K562 (cell line): ENCODE data around the gene POLD3. TPM values are rescaled to one million over a fixed set of nuclear protein-coding genes. Genes with fewer than 3 reads are reported as not detected.

Source experiments
- ATAC-seq: fragments of 200-7000 bp; cut with Tn5 transposase; 3 replicates; pipeline ENCODE4 v1.9.1; 2020; ENCODE audit warnings: moderate library complexity
- BruUV-seq: library from RNA; stranded (reverse); fragments of 400-500 nt; replicated peaks from 2 replicates; lab custom pipeline; 2021; lab: Mats Ljungman, UMichigan
- CTCF ChIA-PET: fragments of 300-600 bp; formaldehyde crosslinking; extraction: SDS; loops from one replicate; lab custom pipeline; 2021; ENCODE audit warnings: low intra/inter-chr PET ratio; lab: Yijun Ruan, JAX
- POLR2A ChIA-PET: fragments of 300-600, 350-650 bp; sonication (Branson Sonifier 250); formaldehyde crosslinking; extraction: SDS; loops from one replicate; lab custom pipeline; 2021; ENCODE audit warnings: antibody characterized with exemption, inconsistent platforms; lab: Yijun Ruan, JAX
- DNase-seq, 4 experiments: peaks; one replicate each; pipeline versions ENCODE4 v3.0.0 to v3.0.0-alpha.2; 2011 to 2018; ENCODE audit warnings: low spot score in 3 of 4, mixed read lengths in 3 of 4; ENCODE audit errors: extremely low read depth in 1 of 4
- FAIRE-seq: peaks from 2 replicates; lab custom pipeline; 2011; peaks lifted over from hg19 to GRCh38; lab: Jason Lieb, UNC
- H2AFZ ChIP-seq: 2 replicates; pipeline ENCODE4 v1.6.0; 2011; ENCODE audit warnings: low read depth, low read length, control low read depth, inconsistent platforms
- H3K27ac ChIP-seq: fragments of 200-600 bp; 3 replicates; pipeline ENCODE4 v1.8.0; 2011; ENCODE audit warnings: low read depth, mild to moderate bottlenecking, control low read depth, inconsistent platforms, low read length, moderate library complexity, mixed read lengths; ENCODE audit errors: extremely low read depth
- H3K27me3 ChIP-seq, 2 experiments: fragments of 300-600 bp in 1 of 2; 2 replicates in 1 of 2; 3 replicates in 1 of 2; pipeline versions ENCODE4 v1.6.0 to v1.8.0; 2011; ENCODE audit warnings: inconsistent platforms in 2 of 2, low read length in 2 of 2, mild to moderate bottlenecking in 1 of 2, mixed read lengths in 1 of 2, moderate library complexity in 1 of 2; ENCODE audit not compliant: control insufficient read depth in 2 of 2, insufficient read depth in 2 of 2
- H3K36me3 ChIP-seq: fragments of 300-600 bp; 3 replicates; pipeline ENCODE4 v1.8.0; 2011; ENCODE audit warnings: mild to moderate bottlenecking, low read length, inconsistent platforms; ENCODE audit not compliant: control insufficient read depth, insufficient read depth
- H3K4me1 ChIP-seq, 2 experiments: fragments of 200-600 bp in 1 of 2; replicated peaks in 1 of 2; 2 replicates in 1 of 2; 3 replicates in 1 of 2; pipeline versions ENCODE4 v1.5.1 to v1.8.0; 2011; ENCODE audit warnings: inconsistent platforms in 2 of 2, low read length in 2 of 2, mild to moderate bottlenecking in 1 of 2, mixed read lengths in 1 of 2, moderate library complexity in 1 of 2; ENCODE audit not compliant: control insufficient read depth in 2 of 2, insufficient read depth in 2 of 2
- H3K4me2 ChIP-seq: 2 replicates; pipeline ENCODE4 v1.6.1; 2011; ENCODE audit warnings: low read length, control low read depth, inconsistent platforms, mixed read lengths; ENCODE audit not compliant: insufficient read depth
- H3K4me3 ChIP-seq: fragments of 200-600 bp; sonication (generic), shearing (Covaris generic); 2 replicates; pipeline ENCODE4 v1.5.1; 2016; ENCODE audit warnings: control low read depth, inconsistent platforms
- H3K79me2 ChIP-seq: fragments of 200-600 bp; 3 replicates; pipeline ENCODE4 v1.8.0; 2011; ENCODE audit warnings: low read length, inconsistent platforms; ENCODE audit not compliant: control insufficient read depth, insufficient read depth
- H3K9ac ChIP-seq, 2 experiments: 2 replicates each; pipeline versions ENCODE4 v1.6.0 to v1.6.1; 2011; ENCODE audit warnings: low read depth in 2 of 2, low read length in 2 of 2, control low read depth in 1 of 2, inconsistent platforms in 1 of 2, mild to moderate bottlenecking in 1 of 2, mixed read lengths in 1 of 2; ENCODE audit not compliant: insufficient read depth in 1 of 2
- H3K9me1 ChIP-seq: one replicate; pipeline ENCODE4 v1.6.0; 2011; ENCODE audit warnings: inconsistent platforms, mild to moderate bottlenecking, low read length, moderate library complexity; ENCODE audit not compliant: control insufficient read depth, insufficient read depth
- H3K9me3 ChIP-seq: replicated peaks from 2 replicates; pipeline ENCODE4 v1.5.1; 2011; ENCODE audit warnings: low read depth, low read length, inconsistent platforms; ENCODE audit not compliant: control insufficient read depth, insufficient read depth
- H4K20me1 ChIP-seq: replicated peaks from 2 replicates; pipeline ENCODE4 v1.6.1; 2011; ENCODE audit warnings: low read length, inconsistent platforms, mixed read lengths; ENCODE audit not compliant: control insufficient read depth, insufficient read depth
- CBFA2T2 ChIP-seq: fragments of 450-650 bp; conservative IDR thresholded peaks from 2 replicates; pipeline ENCODE4 v1.6.1; 2017; ENCODE audit warnings: mild to moderate bottlenecking
- ETV6 ChIP-seq, 3 experiments: fragments of 150-350 bp in 1 of 3; sonication (generic) in 1 of 3; formaldehyde crosslinking in 1 of 3; IDR thresholded peaks; 2 replicates each; pipeline versions ENCODE4 v1.6.1 to v1.8.0; 2014 to 2022; ENCODE audit warnings: borderline replicate concordance in 2 of 3, low read depth in 2 of 3, antibody characterized with exemption in 1 of 3, low read length in 1 of 3, mild to moderate bottlenecking in 1 of 3, missing genetic modification reagents in 1 of 3
- NR2C2 ChIP-seq, 2 experiments: fragments of 200-800 bp in 1 of 2; sonication (Bioruptor generic) in 1 of 2; sonication (generic) in 1 of 2; formaldehyde crosslinking in 1 of 2; IDR thresholded peaks; 2 replicates each; pipeline versions ENCODE4 v1.6.1 to v1.8.0; 2016 to 2022; ENCODE audit warnings: mild to moderate bottlenecking in 1 of 2, missing compliant biosample characterization in 1 of 2, missing genetic modification characterization in 1 of 2, missing genetic modification reagents in 1 of 2
- SMC3 ChIP-seq: conservative IDR thresholded peaks from 2 replicates; pipeline ENCODE4 v1.6.1; 2011; ENCODE audit warnings: low read depth, low read length, improper control_type of control experiment; ENCODE audit not compliant: insufficient read depth
- ZHX1 ChIP-seq: fragments of 150-350 bp; conservative IDR thresholded peaks from 2 replicates; pipeline ENCODE4 v1.6.1; 2014; ENCODE audit warnings: low read length
- ZNF589 ChIP-seq: fragments of 200-800 bp; sonication (Bioruptor generic); IDR thresholded peaks from 2 replicates; pipeline ENCODE4 v1.6.1; 2016; ENCODE audit warnings: low read depth, missing genetic modification characterization, missing compliant biosample characterization
- WGBS: fragments of 100-300 bp; shearing (Covaris generic); methylation state at CpG from one replicate; pipeline ENCODE4 v1.1.6; 2016; ENCODE audit warnings: low coverage, mixed read lengths; ENCODE audit not compliant: insufficient coverage; ENCODE audit errors: missing lambda C conversion rate; 5-methylcytosine and 5-hydroxymethylcytosine counted together
- in situ Hi-C: fragments of 300-500 bp; cut with MboI; formaldehyde crosslinking; loops from 4 replicates; pipeline ENCODE4 v1.15.0; 2018; ENCODE audit warnings: inconsistent platforms, mixed read lengths
- intact Hi-C: fragments of 100-400 bp; cut with micrococcal nuclease; formaldehyde crosslinking; loops from 2 replicates; pipeline ENCODE4 v1.14.2; 2022
- polyA plus RNA-seq, 8 experiments: library from polyadenylated mRNA; depleted of rRNA in 4 of 8; stranded (reverse) in 5 of 8; unstranded in 3 of 8; fragments of >200 nt; fragmentation: Nextera tagmentation in 2 of 8; fragmentation: Illumina TruSeq in 1 of 8; extraction: Ambion mirVana in 2 of 8; extraction: Trizol in 1 of 8; gene quantifications; 2 replicates each; pipeline versions ENCODE4 v1.2.1 to v1.2.3, GENCODE V29; 2011 to 2014; ENCODE audit warnings: inconsistent platforms in 1 of 8, missing spikeins in 1 of 8
- total RNA-seq, 7 experiments: library from RNA; depleted of rRNA in 6 of 7; stranded (reverse); fragments of >200 nt in 6 of 7; fragmentation: Illumina TruSeq in 2 of 7; extraction: Trizol in 2 of 7; gene quantifications; 2 replicates each; pipeline versions ENCODE4 v1.2.1 to v1.2.3, GENCODE V29; 2011 to 2021; ENCODE audit warnings: low replicate concordance in 1 of 7
- TF ChIP-seq, protein P1 (sequence below): fragments of 450-650 bp; formaldehyde crosslinking; IDR thresholded peaks from 2 replicates; pipeline ENCODE4 v1.4.0; 2020; ENCODE audit warnings: mild to moderate bottlenecking, moderate library complexity

The POLD3 gene
- total and polyA plus RNA-seq, 9 of the 15 experiments (the other 6 are each of a cell fraction or from before 2014, with no cell fraction given): 10.6 to 40.1 (median 24.6) TPM

GRCh38 chr11:74559110-74559933, 33.1 kb upstream of the POLD3 start:
- intact Hi-C loops: no loop called here
- POLR2A ChIA-PET: interaction anchor here (0.5 to 0.7 kb wide), 5 partner anchors 9 to 149 kb away, joined by 3 to 5 read pairs (median 3); no protein-coding TSS in a partner anchor
- WGBS: 1% methylated on average over 7 of the region's 7 CpGs
- TF ChIP-seq ETV6 (IDR thresholded peaks at IDR 0.05; ENCODE audit: borderline replicate concordance in 1 of 2, low read depth in 2 of 2, low read length in 1 of 2): no peak
- no peak for TF ChIP-seq ETV6 (CRISPR knock-in tag; IDR thresholded peaks at IDR 0.05; ENCODE audit: borderline replicate concordance)
- no peak for TF ChIP-seq NR2C2 (CRISPR knock-in tag; IDR thresholded peaks at IDR 0.05)
- no peak for TF ChIP-seq NR2C2 (tag; IDR thresholded peaks at IDR 0.05)
- TF ChIP-seq SMC3: no peak
- TF ChIP-seq, protein P1, sequence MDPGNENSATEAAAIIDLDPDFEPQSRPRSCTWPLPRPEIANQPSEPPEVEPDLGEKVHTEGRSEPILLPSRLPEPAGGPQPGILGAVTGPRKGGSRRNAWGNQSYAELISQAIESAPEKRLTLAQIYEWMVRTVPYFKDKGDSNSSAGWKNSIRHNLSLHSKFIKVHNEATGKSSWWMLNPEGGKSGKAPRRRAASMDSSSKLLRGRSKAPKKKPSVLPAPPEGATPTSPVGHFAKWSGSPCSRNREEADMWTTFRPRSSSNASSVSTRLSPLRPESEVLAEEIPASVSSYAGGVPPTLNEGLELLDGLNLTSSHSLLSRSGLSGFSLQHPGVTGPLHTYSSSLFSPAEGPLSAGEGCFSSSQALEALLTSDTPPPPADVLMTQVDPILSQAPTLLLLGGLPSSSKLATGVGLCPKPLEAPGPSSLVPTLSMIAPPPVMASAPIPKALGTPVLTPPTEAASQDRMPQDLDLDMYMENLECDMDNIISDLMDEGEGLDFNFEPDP: no peak
- TF ChIP-seq ZNF589 (CRISPR knock-in tag): no peak
- TF ChIP-seq ZHX1: no peak
- TF ChIP-seq CBFA2T2: no peak
- Histone ChIP-seq H3K36me3 (no peaks in the 10 kb centered on the region), H3K9me1 (no peaks in the 10 kb centered on the region), H3K79me2 (no peaks in the 10 kb centered on the region), H2AFZ (no peak overlapping the region), H3K4me1 (no peaks in the 10 kb centered on the region), H3K27ac (no peak overlapping the region), H3K27me3 (peaks cover 7 to 11% of the 10 kb centered on the region in 2 experiments), H3K9me3 (no peaks in the 10 kb centered on the region), H4K20me1 (no peaks in the 10 kb centered on the region), H3K4me2 (no peak overlapping the region), H3K4me3 (no peak overlapping the region), H3K9ac (no peak overlapping the region)
- CTCF ChIA-PET: no interaction called here
- no TSS peak for BruUV-seq
- FAIRE-seq: no peak
- in situ Hi-C loops: loop anchor here (5.0 kb wide), 1 partner anchor 312 kb away; no protein-coding TSS in a partner anchor
- no peak for ATAC-seq
- DNase-seq: no peak
